SK-N-SH treated with all-trans-retinoic acid at 6 μM for 48 hours (cell line): ENCODE measurements around the gene SMYD4.

Source experiments
- ARNTL ChIP-seq: fragments of 450-650 bp; formaldehyde crosslinking; IDR thresholded peaks from 2 replicates; pipeline ENCODE4 v1.5.0; 2020; ENCODE audit warnings: low read depth, mild to moderate bottlenecking, moderate library complexity, borderline replicate concordance
- GLIS3 ChIP-seq: fragments of 250-450 bp; sonication (Bioruptor Pico); IDR thresholded peaks from 2 replicates; pipeline ENCODE4 v1.5.0; 2020; ENCODE audit warnings: mild to moderate bottlenecking, moderate library complexity
- TOX ChIP-seq: fragments of 250-450 bp; sonication (Bioruptor Pico); IDR thresholded peaks from 2 replicates; pipeline ENCODE4 v1.8.0; 2021; ENCODE audit warnings: mild to moderate bottlenecking, moderate library complexity, borderline replicate concordance
- ZNF70 ChIP-seq: fragments of 450-650 bp; formaldehyde crosslinking; IDR thresholded peaks from 2 replicates; pipeline ENCODE4 v1.5.0; 2020; ENCODE audit warnings: mild to moderate bottlenecking, moderate library complexity
- TF ChIP-seq, protein P1 (sequence below): fragments of 250-450 bp; sonication (Bioruptor Pico); IDR thresholded peaks from 2 replicates; pipeline ENCODE4 v1.5.1; 2020; ENCODE audit warnings: low read depth, mild to moderate bottlenecking, moderate library complexity

DNA sequence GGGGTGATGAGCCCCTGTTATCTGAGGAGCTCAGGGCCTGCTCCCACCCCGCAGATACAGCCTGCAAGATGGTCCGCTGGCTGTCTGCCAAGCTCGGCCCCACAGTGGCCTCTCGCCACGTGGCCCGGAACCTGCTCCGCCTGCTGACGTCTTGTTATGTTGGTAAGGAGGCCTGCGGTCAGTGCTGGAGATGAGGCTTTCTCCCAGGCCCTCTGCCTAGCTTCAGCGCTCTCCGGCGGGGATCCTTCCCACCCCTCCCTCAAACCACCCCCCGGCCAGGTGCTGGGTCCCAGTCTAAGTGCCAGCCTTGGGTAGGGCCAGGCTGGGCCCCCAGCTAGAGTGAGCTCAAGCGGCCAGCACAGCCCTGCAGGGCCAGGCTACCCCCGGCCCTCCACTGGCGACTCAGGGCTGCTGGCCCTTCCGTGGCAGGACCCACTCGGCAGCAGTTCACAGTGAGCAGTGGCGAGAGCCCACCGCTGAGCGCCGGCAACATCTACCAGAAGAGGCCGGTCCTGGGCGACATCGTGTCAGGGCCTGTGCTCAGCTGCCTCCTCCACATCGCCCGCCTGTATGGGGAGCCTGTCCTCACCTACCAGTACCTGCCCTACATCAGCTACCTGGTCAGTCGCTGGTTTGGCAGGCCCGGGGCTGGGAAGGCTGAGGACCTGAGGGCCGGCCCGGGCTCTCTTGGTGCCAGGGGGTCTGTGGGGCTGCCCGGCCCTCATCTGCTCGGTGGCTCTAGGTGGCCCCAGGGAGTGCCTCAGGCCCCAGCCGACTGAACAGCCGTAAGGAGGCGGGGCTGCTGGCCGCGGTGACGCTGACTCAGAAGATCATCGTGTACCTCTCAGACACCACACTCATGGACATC is 99.1 kb downstream of the SMYD4 start:
- TF ChIP-seq ZNF70 (CRISPR knock-in tag) (no peak), TOX (CRISPR knock-in tag) (no peak), ARNTL (CRISPR knock-in tag) (no peak), GLIS3 (CRISPR knock-in tag) (no peak)
- TF ChIP-seq, protein P1, sequence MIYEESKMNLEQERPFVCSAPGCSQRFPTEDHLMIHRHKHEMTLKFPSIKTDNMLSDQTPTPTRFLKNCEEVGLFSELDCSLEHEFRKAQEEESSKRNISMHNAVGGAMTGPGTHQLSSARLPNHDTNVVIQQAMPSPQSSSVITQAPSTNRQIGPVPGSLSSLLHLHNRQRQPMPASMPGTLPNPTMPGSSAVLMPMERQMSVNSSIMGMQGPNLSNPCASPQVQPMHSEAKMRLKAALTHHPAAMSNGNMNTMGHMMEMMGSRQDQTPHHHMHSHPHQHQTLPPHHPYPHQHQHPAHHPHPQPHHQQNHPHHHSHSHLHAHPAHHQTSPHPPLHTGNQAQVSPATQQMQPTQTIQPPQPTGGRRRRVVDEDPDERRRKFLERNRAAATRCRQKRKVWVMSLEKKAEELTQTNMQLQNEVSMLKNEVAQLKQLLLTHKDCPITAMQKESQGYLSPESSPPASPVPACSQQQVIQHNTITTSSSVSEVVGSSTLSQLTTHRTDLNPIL (CRISPR knock-in tag): no peak
